ENCODE data around the gene ZSWIM7.
"Not testable (repeated sequence)": the region's sequence is repeated elsewhere in the genome, so short reads cannot be mapped to it uniquely, and the experiment has no call there.

ZSWIM7 gene

DNA sequence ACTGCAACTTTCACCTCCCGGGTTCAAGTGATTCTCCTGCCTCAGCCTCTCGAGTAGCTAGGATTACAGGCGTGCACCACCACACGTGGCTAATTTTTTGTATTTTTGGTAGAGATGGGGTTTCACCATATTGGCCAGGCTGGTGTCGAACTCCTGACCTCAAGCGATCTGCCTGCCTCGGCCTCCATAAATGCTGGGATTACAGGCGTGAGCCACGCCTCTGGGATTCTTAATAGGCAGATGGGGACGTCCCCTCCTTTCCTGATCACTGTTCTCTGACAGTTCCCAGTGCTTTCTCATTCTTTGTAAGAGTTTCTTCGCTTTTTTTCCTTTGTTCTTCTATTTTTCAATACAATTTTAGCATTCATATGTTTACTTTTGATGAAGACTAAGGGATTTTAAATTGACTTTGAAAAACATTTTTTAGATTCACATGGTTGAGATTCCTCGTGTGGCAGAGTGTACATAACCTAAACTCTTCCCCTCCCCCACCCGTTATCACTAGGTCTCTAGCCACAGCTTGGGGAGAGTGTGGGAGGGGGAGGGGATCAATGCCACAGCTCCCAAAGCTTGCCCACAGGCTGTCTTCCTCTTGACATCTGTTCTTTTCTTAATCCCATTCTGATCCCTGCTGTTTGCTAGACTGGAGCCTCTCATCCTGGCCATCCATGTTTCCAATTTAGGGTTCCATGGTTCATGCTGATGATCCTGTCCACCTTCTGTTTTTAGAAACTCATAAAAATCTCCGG, 43.5 kb downstream of the ZSWIM7 start:
- DNase-seq, result peak; percentile 27

DNA sequence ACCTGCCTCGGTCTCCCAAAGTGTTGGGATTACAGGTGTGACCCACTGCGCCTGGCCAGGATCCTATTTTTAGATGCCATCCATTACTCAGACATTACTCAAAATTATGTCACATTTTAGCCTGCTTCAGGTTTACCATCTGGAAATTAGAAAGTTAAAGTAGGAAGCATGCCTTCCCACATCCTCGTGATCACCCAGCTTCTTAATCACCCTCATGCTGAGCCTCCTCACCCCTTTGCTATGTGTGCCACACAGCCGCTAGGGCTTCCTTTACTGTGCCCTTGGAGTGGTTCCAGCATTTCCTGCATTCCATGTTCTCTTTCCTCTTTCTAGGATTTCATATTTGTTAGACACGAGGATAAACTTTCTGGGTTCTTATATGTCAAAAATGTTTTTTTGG, 45.3 kb downstream of the ZSWIM7 start:
- DNase-seq, result peak; percentile 94

DNA sequence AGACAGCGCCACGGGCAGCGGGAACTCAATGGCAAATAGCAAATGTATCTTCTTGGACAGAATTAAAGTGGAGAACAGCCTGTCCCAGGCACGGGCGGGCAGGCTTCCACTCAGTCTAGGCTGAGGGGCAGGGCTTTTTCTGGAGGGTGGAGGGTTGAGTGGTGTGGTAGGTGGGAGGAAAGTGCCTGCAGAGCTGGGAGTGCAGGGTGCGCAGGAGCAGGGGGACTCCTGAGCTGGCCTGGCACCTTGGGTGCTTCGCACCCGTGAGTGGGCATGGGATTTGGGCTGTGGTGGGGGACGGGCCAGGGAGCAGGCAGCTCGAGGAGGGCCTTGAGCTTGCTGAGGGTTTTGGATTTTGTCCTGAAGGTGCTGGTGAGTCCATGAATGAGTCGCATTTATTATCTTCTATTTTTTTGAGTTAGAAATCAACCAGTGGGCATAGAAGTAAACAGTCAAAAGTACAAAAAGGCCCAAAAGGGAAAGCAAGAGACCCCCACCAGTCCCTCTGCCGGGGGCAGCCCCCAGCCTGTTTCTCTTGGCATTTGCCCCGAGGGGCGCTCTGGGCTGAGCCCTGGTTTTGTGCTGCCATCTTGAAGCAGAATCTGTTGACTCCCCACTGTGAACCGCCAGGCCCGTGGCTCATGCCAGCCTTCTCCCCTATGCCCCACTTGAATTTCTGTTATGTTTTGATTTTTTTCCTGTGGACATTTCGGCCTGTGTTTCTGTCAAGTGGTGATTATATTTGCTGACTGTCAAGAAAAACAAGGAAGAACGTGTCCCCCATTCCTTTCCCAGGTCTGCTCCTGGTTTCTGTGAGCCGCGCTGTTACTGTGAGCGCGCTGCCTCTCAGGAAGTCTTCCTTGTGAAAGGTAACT, 46.4 kb downstream of the ZSWIM7 start:
- DNase-seq, result no peak

DNA sequence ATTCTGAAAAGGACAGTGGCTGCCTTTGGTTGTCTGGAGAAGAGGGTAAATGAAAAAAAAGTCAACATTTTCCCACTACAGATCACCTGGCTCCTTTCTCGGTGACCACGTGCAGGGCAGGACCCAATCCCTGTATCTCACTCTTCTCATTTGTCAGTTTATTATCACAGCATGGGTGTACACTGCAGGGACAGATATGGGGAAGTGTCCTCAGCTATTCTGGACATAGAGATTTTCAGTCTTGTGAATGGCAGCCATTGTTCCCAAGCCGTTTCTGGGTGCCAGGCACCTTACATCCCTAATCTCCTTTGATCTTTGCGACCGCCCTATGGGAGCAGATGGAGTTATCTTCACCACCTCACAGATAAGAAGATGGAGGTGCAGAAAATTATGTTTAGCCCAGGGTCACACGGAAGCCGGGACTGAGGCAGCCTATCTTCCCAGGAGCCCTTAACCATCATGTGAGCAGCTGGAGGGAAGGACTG, 47.4 kb downstream of the ZSWIM7 start:
- DNase-seq, result no peak

DNA sequence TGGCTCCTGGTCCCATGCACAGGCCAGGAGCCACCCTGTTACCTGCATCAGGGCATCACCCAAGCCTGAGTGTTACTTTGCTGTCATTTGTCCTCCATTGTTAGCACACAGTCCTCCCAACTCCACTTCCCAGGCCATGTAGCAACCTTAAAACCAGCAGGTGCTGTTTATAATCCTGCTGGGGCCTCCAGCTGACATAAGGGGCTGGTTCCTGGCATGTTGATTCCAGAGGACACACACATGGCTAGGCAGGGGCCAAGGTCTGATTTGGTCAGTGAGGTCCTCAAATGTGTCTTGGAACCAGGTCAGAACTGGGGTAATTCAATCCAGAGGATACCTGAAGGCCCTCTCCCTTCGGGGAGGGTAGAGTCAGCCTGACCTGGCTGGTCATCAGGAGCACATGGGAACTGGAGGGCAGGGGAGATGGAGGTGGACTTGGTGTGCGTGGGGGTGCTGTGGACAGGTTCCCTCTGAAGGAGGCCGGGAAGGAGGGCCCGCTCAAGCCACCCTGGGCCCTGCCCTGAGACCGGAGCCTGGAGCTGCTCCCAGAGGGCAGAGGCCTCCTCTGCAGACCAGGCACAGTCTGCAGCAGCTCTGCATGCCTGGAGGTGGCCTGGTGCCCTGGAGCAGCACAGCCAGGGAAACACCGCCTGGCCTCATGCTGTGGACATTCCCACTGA, 48.0 kb downstream of the ZSWIM7 start:
- DNase-seq, result no peak

DNA sequence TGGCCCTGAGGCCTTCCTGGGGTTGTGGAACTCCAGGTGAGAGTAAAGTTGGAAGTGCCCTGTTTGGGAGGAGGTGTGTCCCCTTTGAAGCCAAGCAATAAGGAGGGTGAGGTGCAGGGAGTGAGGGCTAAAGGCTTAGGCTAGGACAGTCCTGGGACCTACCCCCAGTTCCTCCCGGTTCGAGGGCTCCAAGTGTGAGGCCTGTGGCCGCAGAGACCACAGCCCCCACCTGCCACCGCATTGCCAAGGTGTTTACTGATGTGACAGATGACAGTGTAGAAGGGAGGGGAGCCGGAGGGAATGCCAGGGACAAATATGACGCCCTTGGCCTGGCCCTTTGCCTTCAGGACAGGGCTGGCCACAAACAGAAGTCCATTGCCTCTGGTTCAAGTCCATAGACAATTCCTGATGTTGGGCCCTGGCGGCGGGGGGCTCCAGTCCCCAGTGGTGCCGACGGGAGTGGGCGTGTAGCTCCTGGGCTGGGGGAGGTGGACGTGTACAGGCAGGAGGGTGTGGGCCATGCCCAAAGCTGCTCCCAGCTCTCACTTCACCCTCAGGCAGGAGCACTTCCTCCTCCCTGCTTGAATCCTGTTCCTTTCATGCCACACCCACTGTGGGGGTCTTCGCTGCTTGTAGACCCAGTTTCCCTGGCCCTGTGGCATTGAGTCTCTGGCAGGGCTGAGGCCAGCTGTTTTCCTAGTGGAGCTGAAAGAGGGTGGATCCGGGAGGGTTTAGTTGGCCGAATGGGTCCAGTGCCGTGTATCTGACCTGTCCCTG, 51.3 kb downstream of the ZSWIM7 start:
- no peak for DNase-seq

DNA sequence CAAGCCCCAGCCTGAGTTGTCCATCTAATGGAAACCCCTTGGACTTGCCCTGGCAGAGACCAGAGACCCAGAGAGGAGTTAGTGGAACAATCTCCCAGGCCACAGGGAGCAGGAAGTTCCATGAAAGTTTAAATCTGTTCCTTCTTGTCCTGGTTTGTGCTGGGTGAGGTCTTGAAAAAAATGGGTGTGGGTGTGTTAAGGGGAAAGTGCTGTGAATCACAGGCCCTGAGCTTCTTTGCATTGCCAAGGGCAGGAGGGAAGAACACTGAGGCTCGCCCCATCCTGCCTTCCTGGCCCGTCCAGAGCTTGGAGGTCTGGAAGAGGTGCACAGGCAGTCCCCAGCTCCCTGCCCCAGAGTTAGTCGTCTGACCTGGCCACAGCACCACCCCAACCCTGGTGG, 52.2 kb downstream of the ZSWIM7 start:
- DNase-seq, result peak; percentile 54

DNA sequence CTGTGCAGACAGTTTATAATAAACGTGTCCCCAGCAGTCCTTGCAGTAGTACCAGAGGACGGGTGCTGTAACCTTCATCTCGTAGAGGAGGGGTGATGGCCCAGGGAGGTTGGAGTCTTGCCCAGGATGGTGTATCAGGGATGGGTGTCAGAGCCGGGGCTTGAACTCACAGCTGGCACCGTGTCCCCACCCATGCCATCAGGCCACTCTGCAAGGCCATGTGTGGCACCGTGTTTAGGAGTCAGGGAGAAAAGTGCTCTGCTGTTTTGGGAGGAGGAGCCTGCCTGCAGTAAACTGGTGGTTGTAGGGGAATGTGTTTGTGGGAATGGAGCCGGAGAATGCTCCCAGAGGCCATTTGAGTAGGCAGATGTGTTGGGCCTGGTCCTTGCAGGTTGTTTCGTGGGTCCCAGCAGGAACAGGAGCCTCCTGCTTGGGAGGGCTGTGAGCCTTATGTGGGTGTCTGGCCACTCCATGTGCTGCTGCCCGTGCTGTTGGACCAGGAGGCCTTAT, 52.8 kb downstream of the ZSWIM7 start:
- DNase-seq, result no peak

DNA sequence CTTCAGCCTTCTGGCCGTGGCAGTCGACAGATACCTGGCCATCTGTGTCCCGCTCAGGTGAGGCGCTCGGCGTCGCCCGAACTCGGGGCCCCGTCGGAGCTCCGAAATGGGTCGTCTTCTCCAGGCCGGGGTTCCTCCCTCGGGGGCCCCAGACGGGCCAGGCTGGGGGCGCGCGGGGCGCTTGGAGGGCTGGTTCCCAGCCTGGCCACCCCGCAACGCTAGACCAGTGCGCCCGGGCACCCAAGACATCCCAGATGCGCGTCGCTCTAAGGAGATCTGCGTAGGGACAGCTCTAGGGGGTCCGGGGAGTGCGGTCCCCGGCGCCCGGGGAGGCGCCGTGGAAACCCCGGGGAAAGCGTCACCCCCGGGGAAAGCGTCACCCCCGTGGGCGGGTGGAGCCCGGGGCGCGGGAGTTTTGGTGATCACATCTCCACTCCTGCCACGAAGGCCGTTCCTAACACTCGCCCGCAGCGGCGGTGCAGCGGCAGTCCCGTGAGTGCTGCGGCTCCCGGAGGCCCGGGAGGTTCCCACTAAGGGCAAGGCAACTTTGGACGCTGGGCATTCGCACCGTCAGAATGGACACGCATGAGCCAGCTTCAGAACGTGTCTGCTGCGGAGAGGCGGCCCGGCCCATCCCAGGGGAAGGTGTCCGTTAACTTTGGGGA, 53.8 kb downstream of the ZSWIM7 start:
- DNase-seq, result no peak

DNA sequence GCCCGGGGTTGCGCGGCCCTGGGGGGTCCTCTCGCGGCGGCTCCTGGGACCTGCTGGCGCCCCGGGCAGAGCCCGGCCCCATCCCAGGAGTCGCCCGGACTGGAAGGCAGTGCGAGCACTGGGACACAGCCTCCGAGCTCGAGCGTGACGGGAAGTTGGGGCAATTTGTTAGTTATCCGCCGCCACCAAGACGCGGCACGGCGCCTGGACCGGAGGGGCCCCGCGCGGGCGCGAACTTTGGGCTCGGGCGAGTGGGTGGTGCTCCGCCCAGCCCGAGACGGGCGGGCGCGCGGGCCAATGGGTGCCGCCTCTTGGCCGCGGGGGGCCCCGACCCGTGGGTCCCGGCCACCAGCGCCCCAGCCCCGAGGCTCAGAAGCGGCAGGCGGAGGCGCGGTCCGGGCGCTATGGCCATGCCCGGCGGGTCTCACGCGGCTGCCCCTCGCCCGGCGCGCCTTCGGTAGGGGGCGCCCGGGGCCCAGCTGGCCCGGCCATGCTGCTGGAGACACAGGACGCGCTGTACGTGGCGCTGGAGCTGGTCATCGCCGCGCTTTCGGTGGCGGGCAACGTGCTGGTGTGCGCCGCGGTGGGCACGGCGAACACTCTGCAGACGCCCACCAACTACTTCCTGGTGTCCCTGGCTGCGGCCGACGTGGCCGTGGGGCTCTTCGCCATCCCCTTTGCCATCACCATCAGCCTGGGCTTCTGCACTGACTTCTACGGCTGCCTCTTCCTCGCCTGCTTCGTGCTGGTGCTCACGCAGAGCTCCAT, 54.6 kb downstream of the ZSWIM7 start, which contains the start of gene ADORA2B:
ADORA2B (plus strand) TSS at position 372 of the 768 bp plus-strand sequence; CDS start at position 491, 119 bp downstream.
- peak; percentile 83 for DNase-seq

DNA sequence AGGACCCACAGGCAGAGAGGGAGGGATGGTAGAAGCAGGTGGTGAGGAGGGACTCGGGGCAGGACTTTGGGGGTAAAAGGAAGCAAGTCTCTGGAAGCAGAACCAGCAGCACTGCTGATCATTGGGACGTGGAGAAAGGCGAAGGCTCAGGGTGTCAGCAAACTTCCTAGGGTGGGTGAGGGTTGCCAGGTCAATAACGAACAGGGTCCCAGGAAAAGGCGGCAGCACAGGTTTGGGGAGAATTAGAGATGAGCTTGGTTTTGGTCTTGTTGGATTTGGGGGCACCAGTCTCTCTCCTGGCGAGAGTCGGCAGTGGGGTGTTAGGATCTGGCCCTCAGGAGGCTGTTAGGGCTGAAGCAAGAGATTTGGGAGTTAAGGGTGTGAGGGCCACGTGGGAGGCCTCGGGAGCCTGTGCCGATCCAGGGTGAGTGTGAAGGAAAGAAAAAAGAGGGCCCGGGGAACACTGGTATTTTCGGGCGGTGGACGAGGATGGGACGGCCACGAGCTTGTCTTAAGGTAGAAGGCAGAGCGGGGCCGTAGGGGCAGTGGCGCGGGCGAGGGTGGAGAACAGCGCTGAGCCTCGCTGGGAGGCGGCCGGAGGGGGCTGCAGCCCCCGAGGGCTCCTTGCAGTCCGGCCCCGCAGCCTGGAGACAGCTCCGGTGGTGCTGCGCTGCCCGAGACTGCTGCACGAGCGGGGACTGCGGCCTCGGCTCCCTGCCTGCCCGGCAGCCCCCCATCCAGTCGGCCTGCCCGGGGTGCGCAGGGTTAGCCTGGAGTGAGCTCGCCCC, 55.3 kb downstream of the ZSWIM7 start:
- DNase-seq, result no peak

DNA sequence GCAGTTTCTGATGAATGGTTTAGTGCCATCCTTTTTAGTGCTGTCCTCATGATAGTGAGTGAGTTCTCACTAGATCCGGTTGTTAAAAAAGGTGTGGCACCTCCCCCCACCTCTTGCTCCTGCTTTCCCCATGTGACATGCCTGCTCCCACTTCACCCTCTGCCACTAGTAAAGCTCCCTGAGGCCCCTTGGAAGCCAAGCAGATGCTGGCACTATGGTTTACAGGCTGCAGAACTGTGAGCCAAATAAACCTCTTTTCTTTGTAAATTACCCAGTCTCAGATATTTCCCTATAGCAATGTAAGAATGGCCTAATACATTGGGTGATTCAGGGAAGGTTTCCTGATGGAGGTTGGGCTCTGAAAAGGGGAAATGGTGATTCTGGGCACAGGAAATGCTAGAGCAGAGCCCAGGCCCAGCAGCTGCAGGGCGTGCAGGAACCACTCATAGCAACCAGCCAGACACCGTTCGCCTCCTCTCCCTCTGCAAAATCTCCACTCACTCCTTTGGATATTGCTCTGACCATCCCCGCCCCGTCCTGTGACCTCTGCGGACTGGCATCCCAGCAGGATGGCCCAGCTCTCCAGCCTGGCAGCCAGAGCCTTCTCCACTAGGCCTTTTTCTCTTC, 57.2 kb downstream of the ZSWIM7 start:
- DNase-seq, result no peak

DNA sequence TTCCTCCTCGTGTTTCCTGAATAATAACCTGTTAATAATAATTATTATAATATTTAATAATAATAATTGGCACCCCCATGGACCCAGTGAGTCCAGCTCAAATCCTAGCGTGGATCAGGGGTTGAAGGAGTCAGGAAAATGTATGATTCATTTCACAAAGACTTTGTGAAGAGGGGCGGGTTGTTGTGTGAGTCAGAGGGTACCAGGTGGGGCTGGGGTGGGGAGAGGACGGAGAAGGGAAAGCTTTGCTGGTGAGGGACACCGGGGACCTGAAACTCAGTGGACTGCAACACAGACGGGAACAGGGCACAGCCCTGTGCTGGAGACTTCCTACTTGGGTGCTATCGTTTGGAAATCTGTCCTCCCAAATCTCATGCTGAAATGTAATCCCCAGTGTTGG, 57.7 kb downstream of the ZSWIM7 start:
- DNase-seq, result no peak

DNA sequence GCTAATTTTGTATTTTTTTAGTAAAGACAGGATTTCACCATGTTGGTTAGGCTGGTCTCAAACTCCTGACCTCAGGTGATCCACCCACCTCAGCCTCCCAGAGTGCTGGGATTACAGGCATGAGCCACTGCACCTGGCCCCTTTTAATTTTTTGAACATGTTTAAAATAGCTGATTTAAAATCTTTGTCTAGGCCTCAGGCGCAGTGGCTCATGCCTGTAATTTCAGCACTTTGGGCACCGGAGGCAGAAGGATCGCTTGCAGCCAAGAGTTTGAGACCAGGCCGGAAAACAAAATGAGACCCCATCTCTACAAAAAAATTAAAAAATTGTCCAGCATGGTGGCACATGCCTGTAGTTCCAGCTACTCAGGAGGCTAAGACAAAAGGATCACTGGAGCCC, 63.0 kb downstream of the ZSWIM7 start:
- DNase-seq, result not testable (repeated sequence)

DNA sequence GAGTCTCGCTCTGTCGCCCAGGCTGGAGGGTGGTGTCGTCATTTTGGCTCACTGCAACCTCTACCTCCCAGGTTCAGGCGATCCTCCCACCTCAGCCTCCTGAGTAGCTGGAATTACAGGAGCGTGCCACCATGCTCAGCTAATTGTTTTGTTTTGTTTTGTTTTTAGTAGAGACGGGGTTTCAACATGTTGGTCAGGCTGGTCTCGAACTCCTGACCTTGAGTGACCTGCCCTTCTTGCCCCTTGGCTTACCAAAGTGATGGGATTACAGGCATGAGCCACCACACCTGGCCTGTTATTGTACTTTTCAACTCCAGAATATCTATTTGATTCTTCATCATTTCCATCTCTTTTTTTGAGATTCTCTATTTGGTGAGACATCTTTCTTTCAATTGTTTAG, 63.6 kb downstream of the ZSWIM7 start:
- no peak for DNase-seq

DNA sequence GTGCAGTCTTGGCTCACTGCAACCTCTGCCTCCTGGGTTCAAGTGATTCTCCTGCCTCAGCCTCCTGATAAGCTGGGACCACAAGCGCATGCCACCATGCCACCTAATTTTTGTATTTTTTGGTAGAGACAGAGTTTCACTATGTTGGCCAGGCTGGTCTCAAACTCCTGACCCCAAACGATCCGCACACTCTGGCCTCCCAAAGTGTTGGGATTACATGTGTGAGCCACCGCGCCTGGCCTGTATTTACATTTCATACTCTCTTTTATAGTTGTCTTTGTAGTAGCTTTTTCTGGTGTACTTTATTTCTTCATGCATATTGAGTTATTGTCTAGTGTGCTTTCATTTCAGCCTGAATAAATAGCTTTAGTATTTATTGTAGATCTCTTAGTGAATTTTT, 64.6 kb downstream of the ZSWIM7 start:
- DNase-seq, result no peak

DNA sequence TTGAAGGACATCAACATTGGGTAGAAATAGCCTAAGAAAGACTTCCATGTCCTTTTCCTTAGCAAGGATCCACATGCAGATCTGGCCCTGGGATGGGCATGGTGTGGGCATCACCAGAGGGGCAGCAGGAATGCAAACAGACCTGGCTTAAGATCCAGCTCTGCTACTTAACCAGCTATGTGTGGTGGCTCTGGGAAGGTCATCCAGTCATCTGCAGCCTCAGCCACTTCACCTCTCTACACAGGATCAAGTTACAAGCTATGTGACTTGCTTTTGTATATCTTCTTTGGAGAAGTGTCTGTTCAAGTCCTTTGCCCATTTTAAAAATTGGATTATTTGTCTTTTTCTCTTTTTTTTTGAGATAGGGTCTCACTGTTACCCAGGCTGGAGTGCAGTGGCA, 68.1 kb downstream of the ZSWIM7 start:
- DNase-seq, result no peak

DNA sequence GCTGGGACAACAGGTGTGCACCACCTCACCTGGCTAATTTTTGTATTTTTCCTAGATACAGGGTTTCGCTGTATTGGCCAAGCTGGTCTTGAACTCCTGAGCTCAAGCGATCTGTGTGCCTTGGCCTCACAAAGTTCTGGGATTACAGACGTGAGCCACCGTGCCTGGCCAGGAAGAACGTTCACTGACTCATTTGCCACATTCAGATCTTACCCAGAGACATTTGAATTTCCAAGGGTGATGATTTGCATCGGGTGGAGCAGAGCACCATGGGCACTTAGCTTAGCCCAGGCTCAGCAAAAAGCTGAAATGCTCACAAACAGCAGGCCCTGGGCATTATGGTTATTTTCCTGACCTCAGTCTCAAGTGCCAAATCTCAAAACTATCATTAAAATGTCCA, 69.1 kb downstream of the ZSWIM7 start:
- no peak for DNase-seq

DNA sequence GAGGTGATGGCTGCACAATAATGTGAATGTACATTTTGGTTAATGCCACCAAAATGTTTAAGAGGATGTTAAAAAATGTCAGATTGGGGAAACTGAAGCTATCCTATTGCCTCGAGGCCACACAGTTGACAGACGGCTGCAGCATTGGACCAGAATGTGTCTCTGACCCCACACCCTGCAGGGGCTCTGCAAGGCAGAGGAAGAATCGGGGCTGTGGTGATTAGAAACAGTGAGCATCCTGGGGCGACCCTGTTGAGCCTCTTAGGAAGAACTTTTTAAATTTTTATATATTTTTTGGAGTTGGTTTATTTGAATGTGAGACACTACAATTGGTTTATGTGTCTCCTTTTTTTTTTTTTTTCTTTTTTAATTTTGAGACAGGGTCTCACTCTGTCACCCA, 69.6 kb downstream of the ZSWIM7 start:
- DNase-seq, result no peak

All from fibroblast of skin of back (primary cell).